D721Med (cell line): ENCODE measurements around the gene AGO1.

Source experiments
- DNase-seq: peaks from one replicate; pipeline ENCODE4 v3.0.0; 2011; ENCODE audit warnings: low spot score; ENCODE audit not compliant: insufficient read length
- FAIRE-seq: peaks from 2 replicates; lab custom pipeline; 2011; peaks lifted over from hg19 to GRCh38; lab: Jason Lieb, UNC
- CTCF ChIP-seq: IDR thresholded peaks from 2 replicates; pipeline ENCODE4 v1.5.1; 2012; ENCODE audit warnings: mild to moderate bottlenecking, control low read depth; ENCODE audit not compliant: insufficient read depth; ENCODE audit errors: missing control alignments

AGO1 gene

GRCh38 chr1:35882945-35883634, at the start of gene AGO1:
TSS of gene AGO1 (plus strand) at chr1:35883209. CDS start at chr1:35883422, 213 bp downstream.
- DNase-seq (peak; percentile 97), FAIRE-seq (no peak)
- peak; percentile 80 for TF ChIP-seq CTCF

- FAIRE-seq = no peak
- no peak for DNase-seq
- no peak for TF ChIP-seq CTCF
Observed at GRCh38 chr1:35833395-35833794, 49.6 kb upstream of the AGO1 start.

GRCh38 chr1:35834218-35834617, 48.8 kb upstream of the AGO1 start:
- no peak for TF ChIP-seq CTCF
- FAIRE-seq (no peak), DNase-seq (no peak)

GRCh38 chr1:35835398-35835797, 47.6 kb upstream of the AGO1 start:
- TF ChIP-seq CTCF = no peak
- DNase-seq (no peak), FAIRE-seq (no peak)

GRCh38 chr1:35836734-35837133, 46.3 kb upstream of the AGO1 start:
- TF ChIP-seq CTCF = no peak
- no peak for FAIRE-seq
- DNase-seq = no peak

- DNase-seq (no peak), FAIRE-seq (no peak)
- TF ChIP-seq CTCF = no peak
Observed at GRCh38 chr1:35838693-35839245, 44.2 kb upstream of the AGO1 start.

- no peak for TF ChIP-seq CTCF
Observed at GRCh38 chr1:35844826-35845225, 38.2 kb upstream of the AGO1 start.

More at GRCh38 chr1:35844826-35845225, 38.2 kb upstream of the AGO1 start:
- FAIRE-seq (no peak), DNase-seq (no peak)
